ENCODE results near the gene KIF26A.

DNA sequence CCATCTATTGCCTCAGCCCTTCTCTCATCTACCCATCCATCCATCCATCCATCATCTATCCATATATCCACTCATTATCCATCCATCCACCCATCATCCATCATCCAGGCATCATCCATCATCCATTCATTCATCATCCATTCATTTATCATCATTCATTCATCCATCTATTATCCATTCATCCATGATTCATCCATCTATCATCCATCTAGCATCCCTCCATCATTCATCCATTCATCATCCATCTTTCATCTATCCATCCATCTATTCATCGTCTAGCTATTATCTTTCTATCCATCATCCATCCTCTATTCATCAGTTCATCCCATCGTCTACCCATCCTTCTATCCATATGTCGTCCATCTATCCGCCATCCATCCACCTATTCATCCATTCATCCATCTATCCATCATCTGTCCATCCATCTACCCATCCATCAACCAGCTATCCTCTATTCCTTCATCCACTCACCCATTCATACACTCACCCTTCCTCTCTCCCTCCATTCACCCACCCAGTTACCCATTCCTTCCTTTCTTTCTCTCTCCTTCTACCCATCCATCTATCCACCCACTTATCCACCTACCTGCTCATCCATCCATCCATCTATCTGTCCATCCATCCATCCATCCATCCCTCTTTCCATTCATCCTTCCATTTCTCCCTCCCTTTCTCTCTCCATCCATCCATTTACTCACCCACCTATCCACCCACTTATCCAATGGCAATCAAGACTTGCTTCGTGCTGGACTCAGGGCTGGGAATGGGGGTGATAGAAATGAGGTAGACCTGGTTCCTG lies 59.3 kb downstream of the KIF26A start:
- TF ChIP-seq, protein P1, sequence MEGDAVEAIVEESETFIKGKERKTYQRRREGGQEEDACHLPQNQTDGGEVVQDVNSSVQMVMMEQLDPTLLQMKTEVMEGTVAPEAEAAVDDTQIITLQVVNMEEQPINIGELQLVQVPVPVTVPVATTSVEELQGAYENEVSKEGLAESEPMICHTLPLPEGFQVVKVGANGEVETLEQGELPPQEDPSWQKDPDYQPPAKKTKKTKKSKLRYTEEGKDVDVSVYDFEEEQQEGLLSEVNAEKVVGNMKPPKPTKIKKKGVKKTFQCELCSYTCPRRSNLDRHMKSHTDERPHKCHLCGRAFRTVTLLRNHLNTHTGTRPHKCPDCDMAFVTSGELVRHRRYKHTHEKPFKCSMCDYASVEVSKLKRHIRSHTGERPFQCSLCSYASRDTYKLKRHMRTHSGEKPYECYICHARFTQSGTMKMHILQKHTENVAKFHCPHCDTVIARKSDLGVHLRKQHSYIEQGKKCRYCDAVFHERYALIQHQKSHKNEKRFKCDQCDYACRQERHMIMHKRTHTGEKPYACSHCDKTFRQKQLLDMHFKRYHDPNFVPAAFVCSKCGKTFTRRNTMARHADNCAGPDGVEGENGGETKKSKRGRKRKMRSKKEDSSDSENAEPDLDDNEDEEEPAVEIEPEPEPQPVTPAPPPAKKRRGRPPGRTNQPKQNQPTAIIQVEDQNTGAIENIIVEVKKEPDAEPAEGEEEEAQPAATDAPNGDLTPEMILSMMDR (IDR thresholded peaks at IDR 0.05): no peak
- TF ChIP-seq POLR2A (IDR thresholded peaks at IDR 0.05): no peak
- TF ChIP-seq EP300 (IDR thresholded peaks at IDR 0.05): no peak

All from stomach (tissue), 4 donors.